ENCODE data around the gene MYOM1. TPM values are rescaled to one million over a fixed set of nuclear protein-coding genes. Genes with fewer than 3 reads are reported as not detected.
A peak's percentile ranks its signal among the peaks of the same experiment; 100 is the strongest.

Gene MYOM1
- total and polyA plus RNA-seq, 2 donors (not counting 3 experiments of a cell fraction or from before 2014, with no cell fraction given), result 0.08 TPM; not detected in 1

DNA sequence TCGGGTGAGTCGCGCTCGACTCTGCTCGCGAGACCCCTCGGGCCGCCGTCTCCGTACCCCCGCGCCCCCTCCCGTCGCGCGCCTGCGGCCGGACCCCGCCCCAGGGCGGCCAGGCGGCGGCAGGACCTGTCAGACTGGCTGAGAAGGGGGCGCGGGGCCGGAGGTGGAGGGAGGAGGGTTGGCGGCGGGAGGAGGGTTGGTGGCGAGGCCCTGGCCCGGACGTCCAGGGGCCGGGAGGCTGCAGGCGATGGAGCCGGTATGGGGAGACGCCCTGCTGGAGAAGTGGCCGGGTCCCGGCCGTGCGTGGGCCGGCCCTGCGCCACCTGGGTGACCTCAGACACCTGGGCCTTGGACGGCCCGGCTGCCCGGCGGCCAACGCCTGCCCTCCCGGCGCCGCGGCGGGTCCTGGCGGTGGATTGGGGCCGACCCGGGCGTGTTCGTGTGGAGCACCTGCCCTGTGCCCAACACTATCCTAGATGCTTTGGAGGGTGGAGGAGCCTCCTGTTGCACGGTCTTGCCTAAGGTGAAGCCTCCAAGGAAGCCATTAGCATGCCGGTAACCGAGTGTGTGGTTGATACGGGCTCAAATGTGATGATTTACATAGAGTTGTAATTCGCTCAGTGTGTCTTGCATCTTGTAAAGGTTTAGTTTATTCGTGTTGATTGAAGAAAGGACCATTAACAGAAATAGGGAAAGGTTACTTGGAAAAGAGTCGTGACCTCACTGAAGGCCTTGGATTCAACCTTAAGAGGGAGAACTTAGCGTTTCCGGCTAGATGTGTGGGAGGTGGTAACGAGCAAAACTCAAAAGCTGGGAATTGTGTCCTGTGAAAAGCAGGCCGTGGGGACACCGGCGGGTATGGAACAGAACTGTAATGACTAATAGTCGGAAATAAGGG lies 42.7 kb upstream of the MYOM1 start:
- intact Hi-C loops (cut with micrococcal nuclease) (loop anchor here (1.0 to 5.0 kb wide), 5 partner anchors 15 to 530 kb away; partner anchors contain the start of genes LPIN2, MYL12A and TGIF1), dilution Hi-C loops (cut with MboI; ENCODE audit: extremely low pct_ligation_motif_present, low sequenced_read_pairs) (loop anchor here (25.0 kb wide), 1 partner anchor 200 kb away; the partner anchor contains the start of gene TGIF1)
- Histone ChIP-seq H2AFZ (ENCODE audit: low read depth, low read length) (no peak overlapping the region), H3K36me3 (ENCODE audit: control insufficient read depth in 2 of 2, extremely low read depth in 1 of 2, insufficient read depth in 2 of 2, low read length in 2 of 2) (peaks cover 10 to 11% of the 10 kb centered on the region in 2 experiments), H3K9me3 (replicated peaks; ENCODE audit: control insufficient read depth, insufficient read depth, low read length) (no peaks in the 10 kb centered on the region), H3K9me1 (replicated peaks; ENCODE audit: control insufficient read depth, extremely low read depth, insufficient read depth, low read length) (peaks cover 3% of the 10 kb centered on the region), H3K79me2 (ENCODE audit: control insufficient read depth, insufficient read depth, low read length) (peaks cover 58% of the 10 kb centered on the region), H3K27ac (ENCODE audit: insufficient read depth, low read depth, low read length) (peak overlapping the region; percentile 94), H4K20me1 (replicated peaks; ENCODE audit: control insufficient read depth, extremely low read depth, insufficient read depth, low read length) (peaks cover 31% of the 10 kb centered on the region), H3K9ac (replicated peaks; ENCODE audit: extremely low read depth, insufficient read depth, low read length) (peak overlapping the region; percentile 100), H3K4me2 (ENCODE audit: insufficient read depth, low read length) (peak overlapping the region; percentile 97), H3K4me3 (replicated peaks in 1 of 3; ENCODE audit: insufficient read depth in 1 of 3, low read depth in 1 of 3, low read length in 3 of 3) (peak overlapping the region; percentile 93 to 100 (median 97)), H3K4me1 (ENCODE audit: control insufficient read depth, extremely low read depth, insufficient read depth, low read length) (peaks cover 45% of the 10 kb centered on the region), H3K27me3 (ENCODE audit: control insufficient read depth in 2 of 2, insufficient read depth in 2 of 2, low read length in 2 of 2) (no peaks in the 10 kb centered on the region)
- ChIA-PET POLR2A (interaction anchor here (0.7 to 2.0 kb wide), 3 partner anchors 9 to 15 kb away, joined by 3 to 17 read pairs (median 10); partner anchors contain the start of gene MYL12A), CTCF (interaction anchor here (1.3 to 2.2 kb wide), 4 partner anchors 12 to 607 kb away, joined by 3 to 10 read pairs (median 4); partner anchors contain the start of gene MYL12A)
- FAIRE-seq (no peak), DNase-seq (ENCODE audit: low read depth, low spot score) (peak; percentile 51)
- TF ChIP-seq GATA2 (IDR thresholded peaks at IDR 0.05; ENCODE audit: insufficient read depth, insufficient read length, low read depth, low read length) (no peak), JUN (IDR thresholded peaks at IDR 0.05; ENCODE audit: borderline replicate concordance, insufficient read depth, insufficient read length, low read depth) (no peak), POLR2A (IDR thresholded peaks at IDR 0.05; ENCODE audit: low read depth, low read length) (no peak), POLR2AphosphoS5 (IDR thresholded peaks at IDR 0.05; ENCODE audit: insufficient read depth, low read depth, low read length) (no peak), MYC (IDR thresholded peaks at IDR 0.05; ENCODE audit: low read depth, low read length) (no peak)
- BruUV-seq (replicated peaks), result no TSS peak
